Measurements from ENCODE around the gene CTTNBP2NL.
A peak's percentile ranks its signal among the peaks of the same experiment; 100 is the strongest.
"Not testable (repeated sequence)": the region's sequence is repeated elsewhere in the genome, so short reads cannot be mapped to it uniquely, and the experiment has no call there.

CTTNBP2NL gene

DNA sequence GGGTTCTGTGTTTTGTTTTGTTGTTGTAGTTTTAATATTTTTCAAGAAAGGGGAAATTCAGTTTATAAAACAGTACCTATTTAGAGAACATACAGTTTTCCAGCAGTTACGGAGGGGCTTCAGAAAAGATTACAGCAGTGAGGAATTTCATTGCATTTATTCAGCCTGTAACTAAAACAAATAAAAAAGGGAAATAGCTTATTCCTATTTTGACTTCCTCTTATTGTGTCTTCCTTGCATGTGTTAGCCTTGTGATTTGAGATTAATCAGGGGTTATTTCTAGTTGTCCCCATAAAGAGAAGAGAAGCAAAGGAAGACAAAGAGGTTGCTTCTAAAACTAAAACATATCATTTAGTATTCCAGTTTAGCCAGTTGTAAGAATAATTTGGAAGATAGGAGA is 35.0 kb downstream of the CTTNBP2NL start:
- no peak for DNase-seq

- no peak for DNase-seq
Measured at GRCh38 chr1:112435448-112435847, 39.4 kb downstream of the CTTNBP2NL start.

- no peak for DNase-seq
Measured at GRCh38 chr1:112436384-112437156, 40.6 kb downstream of the CTTNBP2NL start.

DNA sequence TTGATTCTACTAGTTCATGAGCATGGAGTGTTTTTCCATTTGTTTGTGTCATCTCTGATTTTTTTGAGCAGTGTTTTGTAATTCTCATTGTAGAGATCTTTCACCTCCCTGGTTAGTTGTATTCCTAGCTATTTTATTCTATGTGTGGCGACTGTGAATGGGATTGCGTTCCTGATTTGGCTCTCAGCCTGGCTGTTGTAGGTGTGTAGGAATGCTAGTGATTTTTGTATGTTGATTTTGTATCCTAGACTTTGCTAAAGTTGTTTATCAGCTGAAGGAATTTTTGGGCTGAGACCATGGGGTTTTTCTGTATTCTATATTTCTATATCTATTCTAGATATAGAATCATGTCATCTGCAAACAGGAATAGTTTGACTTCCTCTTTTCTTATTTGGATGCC is 42.1 kb downstream of the CTTNBP2NL start:
- DNase-seq, result not testable (repeated sequence)

GRCh38 chr1:112439592-112439991 is 43.6 kb downstream of the CTTNBP2NL start:
- no peak for DNase-seq

GRCh38 chr1:112440574-112440973 is 44.6 kb downstream of the CTTNBP2NL start:
- no peak for DNase-seq

GRCh38 chr1:112444269-112444668 is 48.3 kb downstream of the CTTNBP2NL start:
- no peak for DNase-seq

DNA sequence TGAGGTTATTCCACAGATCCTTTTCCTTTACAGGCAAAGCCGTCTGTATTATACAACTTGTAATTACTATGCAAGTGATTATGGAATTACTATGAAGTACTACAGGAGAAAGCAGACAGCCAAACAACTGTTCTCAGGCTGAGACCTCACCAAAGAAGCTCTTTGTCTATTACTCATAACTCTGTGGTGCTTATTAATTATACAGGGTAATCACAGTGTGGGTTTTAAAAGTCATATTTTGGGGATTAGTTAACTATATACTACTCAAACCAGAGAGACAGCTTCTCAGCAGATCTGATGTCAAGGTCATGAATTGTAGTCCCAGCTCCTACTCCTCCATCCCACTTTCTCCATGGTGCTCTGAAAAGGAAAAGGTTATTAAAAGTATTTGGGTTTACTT is 49.6 kb downstream of the CTTNBP2NL start:
- DNase-seq, result no peak

DNA sequence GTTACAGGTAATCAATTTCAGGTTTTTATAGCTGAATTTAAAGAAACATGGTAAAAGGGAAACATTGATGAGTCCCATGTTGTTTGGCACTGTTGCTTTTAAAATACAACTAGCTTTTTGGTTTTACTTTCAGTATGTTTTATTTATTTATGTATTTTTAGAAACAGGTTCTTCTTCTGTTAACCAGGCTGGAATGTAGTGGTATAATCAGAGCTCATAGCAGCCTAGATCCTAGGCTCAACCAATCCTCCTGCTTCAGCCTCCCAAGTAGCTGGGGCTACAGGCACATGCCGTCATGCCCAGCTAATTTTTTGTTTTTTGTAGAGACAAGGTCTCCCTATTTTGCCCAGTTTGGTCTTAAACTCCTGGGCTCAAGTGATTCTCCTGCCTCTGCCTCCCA is 50.4 kb downstream of the CTTNBP2NL start:
- no peak for DNase-seq

GRCh38 chr1:112448904-112449629 is 53.1 kb downstream of the CTTNBP2NL start:
- DNase-seq, result no peak

DNA sequence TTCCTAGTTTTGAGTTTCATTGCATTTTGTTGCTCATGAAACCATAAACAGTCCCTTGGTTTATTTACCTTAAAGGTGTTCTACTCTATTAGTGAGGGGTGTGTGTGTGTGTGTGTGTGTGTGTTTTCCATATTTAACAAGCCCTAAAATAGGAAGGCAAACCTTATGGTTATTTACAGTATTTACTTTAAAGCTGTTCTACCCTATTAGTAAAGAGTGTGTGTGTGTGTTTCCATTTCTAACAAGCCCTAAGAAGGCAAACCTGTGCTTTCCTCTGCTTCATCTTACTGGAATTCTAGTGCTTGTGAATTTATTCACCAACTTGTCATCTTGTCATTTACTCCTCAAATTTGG is 53.6 kb downstream of the CTTNBP2NL start:
- no peak for DNase-seq

DNA sequence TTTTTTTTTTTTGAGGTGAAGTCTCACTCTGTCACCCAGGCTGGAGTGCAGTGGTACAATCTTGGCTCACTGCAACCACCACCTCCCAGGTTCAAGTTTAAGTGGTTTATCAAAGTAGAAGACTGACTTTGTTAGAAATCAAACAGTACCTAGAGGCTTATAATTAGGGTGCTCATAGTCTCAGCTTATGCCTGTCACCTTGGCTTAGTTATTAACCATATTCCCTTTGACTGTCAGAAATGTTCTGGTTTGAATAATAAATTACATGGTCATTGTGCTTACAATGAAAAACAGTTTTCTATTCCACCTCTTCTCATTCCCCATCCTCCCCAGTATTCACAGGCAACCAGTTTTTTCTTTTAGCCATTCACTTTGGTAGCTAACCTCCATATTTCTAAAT is 54.8 kb downstream of the CTTNBP2NL start:
- no peak for DNase-seq

DNA sequence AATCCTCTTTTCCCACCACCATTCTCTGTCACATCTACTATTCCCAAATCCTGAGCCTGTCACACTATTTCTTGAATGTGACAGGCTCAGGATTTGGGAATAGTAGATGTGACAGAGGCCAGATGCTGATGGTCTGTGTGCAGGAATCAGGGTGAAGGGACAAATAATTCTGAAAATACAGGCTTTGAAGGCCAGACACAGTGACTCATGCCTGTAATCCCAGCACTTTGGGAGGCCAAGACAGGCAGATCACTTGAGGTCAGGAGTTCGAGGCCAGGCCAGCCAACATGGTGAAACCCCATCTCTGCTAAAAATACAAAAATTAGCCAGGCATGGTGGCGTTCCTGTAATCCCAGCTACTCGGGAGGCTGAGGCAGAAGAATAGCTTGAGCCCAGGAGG is 55.3 kb downstream of the CTTNBP2NL start:
- DNase-seq, result not testable (repeated sequence)

GRCh38 chr1:112453876-112454275 is 57.9 kb downstream of the CTTNBP2NL start:
- no peak for DNase-seq

DNA sequence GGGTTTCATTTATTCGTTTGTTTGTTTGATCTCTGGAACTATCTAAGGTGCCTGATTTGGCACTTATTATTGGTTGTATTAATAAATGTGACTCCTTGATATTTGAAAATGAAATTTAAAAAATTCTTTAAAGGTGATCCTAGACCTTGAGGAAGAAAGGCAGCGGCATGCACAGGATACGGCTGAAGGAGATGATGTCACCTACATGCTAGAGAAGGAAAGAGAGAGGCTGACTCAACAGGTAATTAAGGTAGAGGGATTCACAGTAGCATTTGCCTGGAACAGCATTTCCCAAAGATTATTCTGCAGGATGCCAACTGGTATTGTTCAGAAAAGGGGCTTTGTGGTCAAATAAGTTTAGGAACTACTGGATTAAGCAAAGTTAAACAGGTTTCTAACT is 58.3 kb downstream of the CTTNBP2NL start:
- no peak for DNase-seq

GRCh38 chr1:112457241-112457640 is 61.2 kb downstream of the CTTNBP2NL start:
- DNase-seq, result no peak

DNA sequence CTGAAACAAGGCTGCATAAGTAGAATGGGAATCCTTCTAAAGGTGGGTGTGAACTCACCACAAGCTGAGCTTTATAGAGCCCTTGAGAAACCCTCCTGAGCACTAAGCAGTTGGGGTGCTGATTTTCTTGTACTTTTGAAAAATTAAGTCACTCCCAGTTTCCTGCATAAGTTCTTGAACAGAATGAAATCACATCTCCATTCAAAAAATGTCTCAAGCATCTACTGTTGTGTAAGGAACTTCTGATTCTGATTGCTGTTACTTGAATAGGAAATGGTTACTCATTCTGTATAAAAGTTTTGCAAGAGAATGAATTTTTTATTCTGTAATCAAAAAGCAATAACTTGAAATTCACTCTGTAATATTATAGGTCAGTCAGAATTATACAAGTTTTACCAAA is 61.9 kb downstream of the CTTNBP2NL start:
- no peak for DNase-seq

DNA sequence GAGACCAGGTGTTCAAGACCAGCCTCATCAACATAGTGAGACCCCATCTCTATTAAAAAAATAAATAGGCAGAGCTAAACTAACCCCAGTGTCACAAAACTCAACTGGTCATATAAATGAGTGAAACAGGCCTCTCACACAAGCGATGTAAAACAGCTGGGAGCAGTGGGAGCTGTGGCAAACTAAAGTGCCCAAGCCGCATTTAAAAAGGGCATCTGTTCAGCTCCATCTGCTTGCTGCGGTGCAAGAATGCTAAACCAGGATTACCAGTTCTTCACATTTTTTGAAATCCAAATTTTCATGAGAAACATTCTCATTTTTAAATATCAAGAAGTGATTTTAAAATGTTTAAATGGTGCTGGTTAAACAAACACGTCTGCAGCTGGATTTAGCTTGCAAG is 62.7 kb downstream of the CTTNBP2NL start:
- no peak for DNase-seq

GRCh38 chr1:112460615-112461014 is 64.6 kb downstream of the CTTNBP2NL start:
- DNase-seq, result no peak

DNA sequence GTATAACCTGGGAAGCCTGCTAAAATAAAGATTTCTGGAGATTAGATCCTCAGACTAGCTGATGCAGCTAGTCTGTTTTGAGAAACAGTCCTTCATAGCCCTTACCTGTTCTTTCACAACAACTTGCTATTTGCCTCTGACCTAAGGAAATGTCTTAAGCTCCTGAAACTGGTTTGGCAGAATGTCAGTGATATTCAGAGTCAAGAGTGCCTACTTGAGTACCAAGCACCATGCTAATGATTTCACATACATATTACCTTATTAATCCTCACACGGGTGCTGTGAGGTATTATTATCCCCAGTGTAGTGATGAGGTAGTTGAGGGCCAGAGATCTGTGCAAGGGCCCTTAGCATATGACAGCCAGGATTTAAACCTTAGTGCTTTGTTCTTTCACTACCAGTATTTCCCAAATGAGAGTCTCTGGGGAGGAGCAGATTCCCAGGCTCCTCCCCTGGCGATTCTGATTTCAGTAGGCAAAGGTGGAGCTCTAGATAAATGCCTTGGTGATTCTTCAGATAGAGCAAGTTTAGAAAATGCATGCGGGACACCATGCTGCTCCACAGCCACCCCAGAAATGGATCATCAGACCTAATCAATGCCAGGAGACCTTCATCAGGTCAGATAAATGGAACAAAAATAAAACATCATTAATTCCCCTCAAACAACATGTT is 65.3 kb downstream of the CTTNBP2NL start:
- DNase-seq, result peak; percentile 75

DNA sequence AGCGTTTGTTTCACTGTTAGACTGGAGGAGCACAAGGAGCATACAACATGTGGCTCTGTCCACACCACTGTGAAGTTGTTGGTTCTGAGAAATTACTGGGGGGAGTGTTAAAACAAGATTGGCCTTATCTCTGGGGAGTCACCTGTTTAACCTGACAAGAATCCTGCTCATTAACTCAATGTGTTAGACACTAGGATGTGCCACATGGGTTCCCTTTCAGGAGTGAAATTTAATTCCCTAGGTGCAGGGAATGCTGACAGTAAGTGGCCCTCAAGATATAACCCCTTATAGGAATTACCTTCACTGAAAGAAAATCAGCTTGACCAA is 66.9 kb downstream of the CTTNBP2NL start:
- no peak for DNase-seq

- DNase-seq, result no peak
Measured at GRCh38 chr1:112464501-112464900, 68.5 kb downstream of the CTTNBP2NL start.

GRCh38 chr1:112465122-112465521 is 69.1 kb downstream of the CTTNBP2NL start:
- no peak for DNase-seq

GRCh38 chr1:112466078-112466660 is 70.2 kb downstream of the CTTNBP2NL start:
- DNase-seq, result peak; percentile 72
